HepG2 (cell line): Measurements from ENCODE around the gene PCDHGA1. TPM values are rescaled to one million over a fixed set of nuclear protein-coding genes. Genes with fewer than 3 reads are reported as not detected.

Source experiments
- ARID5B ChIP-seq: IDR thresholded peaks from 2 replicates; pipeline ENCODE4 v1.4.0; 2020; ENCODE audit warnings: mild to moderate bottlenecking, missing genetic modification reagents
- FOSL1 ChIP-seq: sonication (generic); formaldehyde crosslinking; IDR thresholded peaks from 2 replicates; pipeline ENCODE4 v1.9.0; 2021; ENCODE audit warnings: missing genetic modification reagents, borderline replicate concordance
- IKZF5 ChIP-seq: IDR thresholded peaks from 2 replicates; pipeline ENCODE4 v1.6.1; 2018; ENCODE audit warnings: missing genetic modification reagents, mild to moderate bottlenecking, missing compliant biosample characterization
- KLF13 ChIP-seq: sonication (generic); formaldehyde crosslinking; IDR thresholded peaks from 2 replicates; pipeline ENCODE4 v1.4.0; 2020; ENCODE audit warnings: mild to moderate bottlenecking, missing genetic modification reagents
- MAFF ChIP-seq: IDR thresholded peaks from 2 replicates; pipeline ENCODE4 v1.6.1; 2011; ENCODE audit warnings: low read depth, low read length, improper control_type of control experiment
- MAX ChIP-seq: IDR thresholded peaks from 2 replicates; pipeline ENCODE4 v1.6.1; 2012; ENCODE audit warnings: inconsistent platforms
- PAF1 ChIP-seq: IDR thresholded peaks from 2 replicates; pipeline ENCODE4 v1.6.1; 2016; ENCODE audit warnings: missing genetic modification reagents, missing compliant biosample characterization
- RAD21 ChIP-seq: fragments of 450-650 bp; formaldehyde crosslinking; IDR thresholded peaks from 2 replicates; pipeline ENCODE4 v1.5.0; 2020; ENCODE audit warnings: mild to moderate bottlenecking
- ZBTB4 ChIP-seq: sonication (generic); formaldehyde crosslinking; IDR thresholded peaks from 2 replicates; pipeline ENCODE4 v1.4.0; 2020; ENCODE audit warnings: missing genetic modification reagents, mild to moderate bottlenecking, borderline replicate concordance
- ZBTB49 ChIP-seq: sonication (generic); formaldehyde crosslinking; IDR thresholded peaks from 2 replicates; pipeline ENCODE4 v1.4.0; 2020; ENCODE audit warnings: missing genetic modification reagents, borderline replicate concordance
- ZMYM4 ChIP-seq: sonication (generic); formaldehyde crosslinking; IDR thresholded peaks from 2 replicates; pipeline ENCODE4 v1.8.1; 2023; ENCODE audit warnings: mild to moderate bottlenecking, missing genetic modification reagents
- ZNF10 ChIP-seq: sonication (generic); formaldehyde crosslinking; IDR thresholded peaks from 2 replicates; pipeline ENCODE4 v1.4.0; 2020; ENCODE audit warnings: mild to moderate bottlenecking, low read depth, missing genetic modification reagents, borderline replicate concordance
- ZNF501 ChIP-seq: sonication (generic); formaldehyde crosslinking; IDR thresholded peaks from 2 replicates; pipeline ENCODE4 v1.5.1; 2020; ENCODE audit warnings: mild to moderate bottlenecking, moderate library complexity, missing genetic modification reagents
- ZNF605 ChIP-seq: sonication (generic); formaldehyde crosslinking; IDR thresholded peaks from 2 replicates; pipeline ENCODE4 v1.8.0; 2022; ENCODE audit warnings: mild to moderate bottlenecking, missing genetic modification reagents
- polyA plus RNA-seq, 8 experiments: library from polyadenylated mRNA; depleted of rRNA in 3 of 8; stranded (reverse) in 7 of 8; unstranded in 1 of 8; fragments of >200 nt; fragmentation: Illumina TruSeq in 4 of 8; extraction: Trizol in 4 of 8; gene quantifications; 2 replicates each; pipeline versions ENCODE4 v1.2.1 to v1.2.3, GENCODE V29; 2011 to 2016; ENCODE audit warnings: low read depth in 4 of 8, missing spikeins in 1 of 8, mixed read lengths in 1 of 8; ENCODE audit not compliant: insufficient read depth in 1 of 8
- total RNA-seq, 5 experiments: library from RNA; depleted of rRNA; stranded (reverse); fragments of >200 nt; fragmentation: Illumina TruSeq; extraction: Trizol; gene quantifications; 2 replicates each; pipeline ENCODE4 v1.2.3, GENCODE V29; 2016; ENCODE audit warnings: low read depth in 1 of 5

PCDHGA1 gene
- total and polyA plus RNA-seq, 2 of the 13 experiments (the other 11 are each of a cell fraction or from before 2014, with no cell fraction given) = 0.31 to 0.40 TPM

- TF ChIP-seq ZBTB49 (no peak), PAF1 (CRISPR knock-in tag) (no peak), ZNF10 (CRISPR knock-in tag) (no peak), ZNF605 (CRISPR knock-in tag) (peak; percentile 26; the same call in 1 of the 2 replicates), ZNF501 (CRISPR knock-in tag) (0 out of 2 replicates have a peak, but pooled peaks have one; percentile 39), IKZF5 (CRISPR knock-in tag) (peak; percentile 31; the same call in 1 of the 2 replicates), MAFF (peak; percentile 35; the same call in 1 of the 2 replicates), ARID5B (peak; percentile 38; the same call in 1 of the 2 replicates), MAX (peak; percentile 39; the same call in 1 of the 2 replicates), FOSL1 (CRISPR knock-in tag) (no peak), RAD21 (CRISPR knock-in tag) (0 out of 2 replicates have a peak, but pooled peaks have one; percentile 24), ZMYM4 (CRISPR knock-in tag) (0 out of 2 replicates have a peak, but pooled peaks have one; percentile 13), KLF13 (no peak), ZBTB4 (CRISPR knock-in tag) (no peak)
Measured at GRCh38 chr5:141326088-141326854, 4.0 kb upstream of the PCDHGA1 start (continued).
